ENCODE data around the gene EIF4E1B.

The EIF4E1B gene

GRCh38 chr5:176611435-176611834 is 19.0 kb upstream of the EIF4E1B start:
- H3K4me3 ChIP-seq (ENCODE audit: control insufficient read depth in 1 of 7, extremely low read depth in 1 of 7, insufficient read depth in 4 of 7, low read depth in 2 of 7, low read length in 6 of 7): no peak overlapping the region
- no peak overlapping the region for H3K27ac ChIP-seq (ENCODE audit: insufficient read depth in 1 of 2, low read depth in 1 of 2, low read length in 2 of 2, poor library complexity in 1 of 2, severe bottlenecking in 2 of 2)
- peaks cover 0 to 67% (median 27%) of the 10 kb centered on the region in 5 experiments for H3K27me3 ChIP-seq (replicated peaks in 2 of 5; ENCODE audit: control insufficient read depth in 4 of 5, insufficient read depth in 5 of 5, low read length in 4 of 5)
- peaks cover 0 to 10% (median 5%) of the 10 kb centered on the region in 4 experiments for H3K4me1 ChIP-seq (ENCODE audit: control extremely low read depth in 1 of 4, control insufficient read depth in 4 of 4, insufficient read depth in 4 of 4, low read length in 3 of 4)
- 17% methylated on average over 6 of the region's 10 CpGs for WGBS (ENCODE audit: insufficient coverage)
- H3K9me3 ChIP-seq (ENCODE audit: control extremely low read depth in 1 of 5, control insufficient read depth in 4 of 5, insufficient read depth in 2 of 5, low read depth in 1 of 5, low read length in 4 of 5): no peaks in the 10 kb centered on the region
- peak; percentile 78 to 92 (median 91) for DNase-seq
- ChIA-PET POLR2A (no interaction called here), CTCF (interaction anchor here (0.6 to 1.2 kb wide), 5 partner anchors 15 to 148 kb away, joined by 3 to 4 read pairs (median 3); partner anchors contain the start of genes EIF4E1B and SNCB)
- H3K36me3 ChIP-seq (ENCODE audit: control insufficient read depth in 4 of 4, insufficient read depth in 4 of 4, low read length in 3 of 4): no peaks in the 10 kb centered on the region

- Histone ChIP-seq H3K27me3 (replicated peaks in 2 of 5; ENCODE audit: control insufficient read depth in 4 of 5, insufficient read depth in 5 of 5, low read length in 4 of 5) (peaks cover 0 to 71% (median 31%) of the 10 kb centered on the region in 5 experiments), H3K9me3 (ENCODE audit: control extremely low read depth in 1 of 5, control insufficient read depth in 4 of 5, insufficient read depth in 2 of 5, low read depth in 1 of 5, low read length in 4 of 5) (no peaks in the 10 kb centered on the region), H3K4me3 (ENCODE audit: control insufficient read depth in 1 of 7, extremely low read depth in 1 of 7, insufficient read depth in 4 of 7, low read depth in 2 of 7, low read length in 6 of 7) (no peak overlapping the region), H3K27ac (ENCODE audit: insufficient read depth in 1 of 2, low read depth in 1 of 2, low read length in 2 of 2, poor library complexity in 1 of 2, severe bottlenecking in 2 of 2) (no peak overlapping the region), H3K36me3 (ENCODE audit: control insufficient read depth in 4 of 4, insufficient read depth in 4 of 4, low read length in 3 of 4) (no peaks in the 10 kb centered on the region), H3K4me1 (ENCODE audit: control extremely low read depth in 1 of 4, control insufficient read depth in 4 of 4, insufficient read depth in 4 of 4, low read length in 3 of 4) (peaks cover 0 to 10% (median 5%) of the 10 kb centered on the region in 4 experiments)
- DNase-seq: no peak
- CTCF ChIA-PET: interaction anchor here (0.6 to 1.2 kb wide), 5 partner anchors 15 to 149 kb away, joined by 3 to 4 read pairs (median 3); partner anchors contain the start of genes EIF4E1B and SNCB
- POLR2A ChIA-PET: no interaction called here
- WGBS (ENCODE audit: insufficient coverage): 93% methylated on average over 6 of the region's 6 CpGs
Measured at GRCh38 chr5:176612008-176612407, 18.5 kb upstream of the EIF4E1B start.

GRCh38 chr5:176612855-176613254 is 17.6 kb upstream of the EIF4E1B start:
- peaks cover 0 to 10% (median 5%) of the 10 kb centered on the region in 4 experiments for H3K4me1 ChIP-seq (ENCODE audit: control extremely low read depth in 1 of 4, control insufficient read depth in 4 of 4, insufficient read depth in 4 of 4, low read length in 3 of 4)
- 73% methylated on average over 2 of the region's 2 CpGs for WGBS (ENCODE audit: insufficient coverage)
- ChIA-PET POLR2A (no interaction called here), CTCF (no interaction called here)
- H3K9me3 ChIP-seq (ENCODE audit: control extremely low read depth in 1 of 5, control insufficient read depth in 4 of 5, insufficient read depth in 2 of 5, low read depth in 1 of 5, low read length in 4 of 5): no peaks in the 10 kb centered on the region
- no peak overlapping the region for H3K27ac ChIP-seq (ENCODE audit: insufficient read depth in 1 of 2, low read depth in 1 of 2, low read length in 2 of 2, poor library complexity in 1 of 2, severe bottlenecking in 2 of 2)
- DNase-seq: no peak
- H3K36me3 ChIP-seq (ENCODE audit: control insufficient read depth in 4 of 4, insufficient read depth in 4 of 4, low read length in 3 of 4): no peaks in the 10 kb centered on the region
- H3K4me3 ChIP-seq (ENCODE audit: control insufficient read depth in 1 of 7, extremely low read depth in 1 of 7, insufficient read depth in 4 of 7, low read depth in 2 of 7, low read length in 6 of 7): no peak overlapping the region
- peaks cover 0 to 80% (median 36%) of the 10 kb centered on the region in 5 experiments for H3K27me3 ChIP-seq (replicated peaks in 2 of 5; ENCODE audit: control insufficient read depth in 4 of 5, insufficient read depth in 5 of 5, low read length in 4 of 5)

- no peaks in the 10 kb centered on the region for H3K36me3 ChIP-seq (ENCODE audit: control insufficient read depth in 4 of 4, insufficient read depth in 4 of 4, low read length in 3 of 4)
- H3K9me3 ChIP-seq (ENCODE audit: control extremely low read depth in 1 of 5, control insufficient read depth in 4 of 5, insufficient read depth in 2 of 5, low read depth in 1 of 5, low read length in 4 of 5): peaks cover 0 to 5% (median 0%) of the 10 kb centered on the region in 5 experiments
- peaks cover 0 to 17% (median 14%) of the 10 kb centered on the region in 4 experiments for H3K4me1 ChIP-seq (ENCODE audit: control extremely low read depth in 1 of 4, control insufficient read depth in 4 of 4, insufficient read depth in 4 of 4, low read length in 3 of 4)
- no peak overlapping the region for H3K4me3 ChIP-seq (ENCODE audit: control insufficient read depth in 1 of 7, extremely low read depth in 1 of 7, insufficient read depth in 4 of 7, low read depth in 2 of 7, low read length in 6 of 7)
- no peak for DNase-seq
- WGBS (ENCODE audit: insufficient coverage): 82% methylated on average over 3 of the region's 8 CpGs
- no peak overlapping the region for H3K27ac ChIP-seq (ENCODE audit: insufficient read depth in 1 of 2, low read depth in 1 of 2, low read length in 2 of 2, poor library complexity in 1 of 2, severe bottlenecking in 2 of 2)
- CTCF ChIA-PET: interaction anchor here (0.6 to 1.5 kb wide), 2 partner anchors 16 to 42 kb away, joined by 4 read pairs; partner anchors contain the start of genes EIF4E1B and SNCB
- POLR2A ChIA-PET: no interaction called here
- H3K27me3 ChIP-seq (replicated peaks in 2 of 5; ENCODE audit: control insufficient read depth in 4 of 5, insufficient read depth in 5 of 5, low read length in 4 of 5): peaks cover 0 to 87% (median 39%) of the 10 kb centered on the region in 5 experiments
Measured at GRCh38 chr5:176614805-176615478, 15.5 kb upstream of the EIF4E1B start.

- ChIA-PET CTCF (interaction anchor here (2.2 kb wide), 1 partner anchor 9 kb away, joined by 8 read pairs; no protein-coding TSS in a partner anchor), POLR2A (no interaction called here)
- H3K9me3 ChIP-seq (ENCODE audit: control extremely low read depth in 1 of 5, control insufficient read depth in 4 of 5, insufficient read depth in 2 of 5, low read depth in 1 of 5, low read length in 4 of 5): peaks cover 0 to 5% (median 0%) of the 10 kb centered on the region in 5 experiments
- 64% methylated on average over 6 of the region's 7 CpGs for WGBS (ENCODE audit: insufficient coverage)
- H3K36me3 ChIP-seq (ENCODE audit: control insufficient read depth in 4 of 4, insufficient read depth in 4 of 4, low read length in 3 of 4): no peaks in the 10 kb centered on the region
- peaks cover 0 to 96% (median 49%) of the 10 kb centered on the region in 5 experiments for H3K27me3 ChIP-seq (replicated peaks in 2 of 5; ENCODE audit: control insufficient read depth in 4 of 5, insufficient read depth in 5 of 5, low read length in 4 of 5)
- no peak for DNase-seq
- no peak overlapping the region for H3K4me3 ChIP-seq (ENCODE audit: control insufficient read depth in 1 of 7, extremely low read depth in 1 of 7, insufficient read depth in 4 of 7, low read depth in 2 of 7, low read length in 6 of 7)
- H3K27ac ChIP-seq (ENCODE audit: insufficient read depth in 1 of 2, low read depth in 1 of 2, low read length in 2 of 2, poor library complexity in 1 of 2, severe bottlenecking in 2 of 2): no peak overlapping the region
- H3K4me1 ChIP-seq (ENCODE audit: control extremely low read depth in 1 of 4, control insufficient read depth in 4 of 4, insufficient read depth in 4 of 4, low read length in 3 of 4): peaks cover 0 to 23% (median 20%) of the 10 kb centered on the region in 4 experiments
Measured at GRCh38 chr5:176616511-176616910, 14.0 kb upstream of the EIF4E1B start.

GRCh38 chr5:176618783-176619182 is 11.7 kb upstream of the EIF4E1B start:
- no peaks in the 10 kb centered on the region for H3K36me3 ChIP-seq (ENCODE audit: control insufficient read depth in 4 of 4, insufficient read depth in 4 of 4, low read length in 3 of 4)
- ChIA-PET POLR2A (no interaction called here), CTCF (interaction anchor here (1.1 to 1.5 kb wide), 2 partner anchors 9 to 14 kb away, joined by 3 to 4 read pairs; partner anchors contain the start of gene GPRIN1)
- peak overlapping the region in 2 of 7 experiments; percentile 28 to 54 for H3K4me3 ChIP-seq (ENCODE audit: control insufficient read depth in 1 of 7, extremely low read depth in 1 of 7, insufficient read depth in 4 of 7, low read depth in 2 of 7, low read length in 6 of 7)
- peak in 2 of 3 donors; percentile 39 to 48 for DNase-seq
- peaks cover 0 to 5% (median 0%) of the 10 kb centered on the region in 5 experiments for H3K9me3 ChIP-seq (ENCODE audit: control extremely low read depth in 1 of 5, control insufficient read depth in 4 of 5, insufficient read depth in 2 of 5, low read depth in 1 of 5, low read length in 4 of 5)
- H3K27me3 ChIP-seq (replicated peaks in 2 of 5; ENCODE audit: control insufficient read depth in 4 of 5, insufficient read depth in 5 of 5, low read length in 4 of 5): peaks cover 0 to 82% (median 45%) of the 10 kb centered on the region in 5 experiments
- H3K4me1 ChIP-seq (ENCODE audit: control extremely low read depth in 1 of 4, control insufficient read depth in 4 of 4, insufficient read depth in 4 of 4, low read length in 3 of 4): peaks cover 0 to 23% (median 20%) of the 10 kb centered on the region in 4 experiments
- H3K27ac ChIP-seq (ENCODE audit: insufficient read depth in 1 of 2, low read depth in 1 of 2, low read length in 2 of 2, poor library complexity in 1 of 2, severe bottlenecking in 2 of 2): no peak overlapping the region
- 23% methylated on average over 17 of the region's 19 CpGs for WGBS (ENCODE audit: insufficient coverage)

- Histone ChIP-seq H3K27me3 (replicated peaks in 2 of 5; ENCODE audit: control insufficient read depth in 4 of 5, insufficient read depth in 5 of 5, low read length in 4 of 5) (peaks cover 0 to 84% (median 42%) of the 10 kb centered on the region in 5 experiments), H3K4me3 (ENCODE audit: control insufficient read depth in 1 of 7, extremely low read depth in 1 of 7, insufficient read depth in 4 of 7, low read depth in 2 of 7, low read length in 6 of 7) (peak overlapping the region in 2 of 7 experiments; percentile 11 to 54), H3K9me3 (ENCODE audit: control extremely low read depth in 1 of 5, control insufficient read depth in 4 of 5, insufficient read depth in 2 of 5, low read depth in 1 of 5, low read length in 4 of 5) (peaks cover 0 to 5% (median 0%) of the 10 kb centered on the region in 5 experiments), H3K4me1 (ENCODE audit: control extremely low read depth in 1 of 4, control insufficient read depth in 4 of 4, insufficient read depth in 4 of 4, low read length in 3 of 4) (peaks cover 0 to 23% (median 20%) of the 10 kb centered on the region in 4 experiments), H3K36me3 (ENCODE audit: control insufficient read depth in 4 of 4, insufficient read depth in 4 of 4, low read length in 3 of 4) (no peaks in the 10 kb centered on the region), H3K27ac (ENCODE audit: insufficient read depth in 1 of 2, low read depth in 1 of 2, low read length in 2 of 2, poor library complexity in 1 of 2, severe bottlenecking in 2 of 2) (no peak overlapping the region)
- CTCF ChIA-PET: interaction anchor here (1.1 kb wide), 1 partner anchor 9 kb away, joined by 3 read pairs; the partner anchor contains the start of gene GPRIN1
- DNase-seq: peak; percentile 86 to 90 (median 90)
- POLR2A ChIA-PET: no interaction called here
- WGBS (ENCODE audit: insufficient coverage): 2% methylated on average over 25 of the region's 31 CpGs
Measured at GRCh38 chr5:176619203-176619568, 11.3 kb upstream of the EIF4E1B start.
